Keratinocyte (primary cell): ENCODE measurements around the gene CPED1. TPM values are rescaled to one million over a fixed set of nuclear protein-coding genes. Genes with fewer than 3 reads are reported as not detected.

Experiments used
- DNase-seq: peaks from one replicate; pipeline ENCODE4 v3.0.0-alpha.2; 2011; ENCODE audit warnings: low read depth, missing footprints, low spot score
- FAIRE-seq: peaks from 2 replicates; lab custom pipeline; 2011; peaks lifted over from hg19 to GRCh38; lab: Jason Lieb, UNC
- H2AFZ ChIP-seq: 2 replicates; pipeline ENCODE4 v1.6.0; 2012; ENCODE audit warnings: low read length, control low read depth, inconsistent platforms; ENCODE audit not compliant: control insufficient read depth
- H3K27ac ChIP-seq: 2 replicates; pipeline ENCODE4 v1.5.1; 2011; ENCODE audit warnings: low read length; ENCODE audit not compliant: control insufficient read depth, insufficient read depth
- H3K27me3 ChIP-seq: 3 replicates; pipeline ENCODE4 v1.6.0; 2011; ENCODE audit warnings: low read length; ENCODE audit not compliant: control insufficient read depth, insufficient read depth; ENCODE audit errors: extremely low read depth
- H3K36me3 ChIP-seq, 2 experiments: 2 replicates in 1 of 2; 3 replicates in 1 of 2; pipeline ENCODE4 v1.5.1; 2011; ENCODE audit warnings: low read length in 2 of 2, mild to moderate bottlenecking in 1 of 2; ENCODE audit not compliant: control insufficient read depth in 2 of 2, insufficient read depth in 2 of 2; ENCODE audit errors: extremely low read depth in 1 of 2
- H3K4me1 ChIP-seq: 3 replicates; pipeline ENCODE4 v1.5.1; 2011; ENCODE audit warnings: low read length; ENCODE audit not compliant: control insufficient read depth, insufficient read depth; ENCODE audit errors: extremely low read depth
- H3K4me2 ChIP-seq: 3 replicates; pipeline ENCODE4 v1.6.0; 2011; ENCODE audit warnings: low read depth, low read length; ENCODE audit not compliant: control insufficient read depth, insufficient read depth; ENCODE audit errors: extremely low read depth
- H3K4me3 ChIP-seq, 3 experiments: fragments of 200-600 bp in 1 of 3; sonication (generic) in 1 of 3; 2 replicates in 2 of 3; 3 replicates in 1 of 3; pipeline ENCODE4 v1.5.1; 2011 to 2016; ENCODE audit warnings: low read length in 3 of 3, mild to moderate bottlenecking in 3 of 3, control low read depth in 2 of 3, inconsistent platforms in 1 of 3, low read depth in 1 of 3, mixed read lengths in 1 of 3, mixed run types in 1 of 3, moderate library complexity in 1 of 3; ENCODE audit not compliant: control insufficient read depth in 2 of 3, insufficient read depth in 2 of 3; ENCODE audit errors: extremely low read depth in 1 of 3
- H3K79me2 ChIP-seq: 2 replicates; pipeline ENCODE4 v1.6.0; 2012; ENCODE audit warnings: low read length; ENCODE audit not compliant: control insufficient read depth, insufficient read depth
- H3K9ac ChIP-seq: 3 replicates; pipeline ENCODE4 v1.6.0; 2011; ENCODE audit warnings: low read length; ENCODE audit not compliant: control insufficient read depth, insufficient read depth; ENCODE audit errors: extremely low read depth
- H3K9me1 ChIP-seq: 3 replicates; pipeline ENCODE4 v1.6.0; 2011; ENCODE audit warnings: low read length; ENCODE audit not compliant: control insufficient read depth, insufficient read depth; ENCODE audit errors: extremely low read depth
- H3K9me3 ChIP-seq: 2 replicates; pipeline ENCODE4 v1.5.1; 2012; ENCODE audit warnings: low read depth, low read length; ENCODE audit not compliant: control insufficient read depth
- H4K20me1 ChIP-seq: 3 replicates; pipeline ENCODE4 v1.6.0; 2011; ENCODE audit warnings: low read length; ENCODE audit not compliant: control insufficient read depth, insufficient read depth; ENCODE audit errors: extremely low read depth
- CTCF ChIP-seq, 3 experiments: IDR thresholded peaks in 1 of 3; conservative IDR thresholded peaks in 1 of 3; optimal IDR thresholded peaks in 1 of 3; 2 replicates in 2 of 3; 3 replicates in 1 of 3; pipeline versions ENCODE3 to v1.5.1; 2011; ENCODE audit warnings: low read length in 3 of 3, mild to moderate bottlenecking in 3 of 3, moderate library complexity in 2 of 3, control low read depth in 1 of 3, inconsistent platforms in 1 of 3; ENCODE audit not compliant: insufficient read depth in 2 of 3; ENCODE audit errors: extremely low read depth in 1 of 3
- EZH2 ChIP-seq: IDR thresholded peaks from one replicate; pipeline ENCODE4 v1.6.1; 2012; ENCODE audit warnings: inconsistent platforms, mild to moderate bottlenecking, low read length, moderate library complexity
- dilution Hi-C: fragments of 300-500 bp; cut with MboI; formaldehyde crosslinking; loops from one replicate; pipeline ENCODE4 v1.7.0; 2020; ENCODE audit warnings: low sequenced_read_pairs; ENCODE audit not compliant: extremely low pct_ligation_motif_present
- polyA plus RNA-seq, 5 experiments: library from polyadenylated mRNA; depleted of rRNA in 3 of 5; stranded (reverse) in 3 of 5; stranded (forward) in 1 of 5; unstranded in 1 of 5; fragments of >200 nt; gene quantifications; 1 replicate in 1 of 5; 2 replicates in 3 of 5; 3 replicates in 1 of 5; pipeline versions ENCODE4 v1.2.1 to v1.2.3, GENCODE V29; 2011 to 2012; ENCODE audit warnings: missing spikeins in 2 of 5, low read depth in 1 of 5, low replicate concordance in 1 of 5

Gene CPED1
- polyA plus RNA-seq, 1 donor (not counting 4 experiments of a cell fraction or from before 2014, with no cell fraction given): 0.62 TPM

DNA sequence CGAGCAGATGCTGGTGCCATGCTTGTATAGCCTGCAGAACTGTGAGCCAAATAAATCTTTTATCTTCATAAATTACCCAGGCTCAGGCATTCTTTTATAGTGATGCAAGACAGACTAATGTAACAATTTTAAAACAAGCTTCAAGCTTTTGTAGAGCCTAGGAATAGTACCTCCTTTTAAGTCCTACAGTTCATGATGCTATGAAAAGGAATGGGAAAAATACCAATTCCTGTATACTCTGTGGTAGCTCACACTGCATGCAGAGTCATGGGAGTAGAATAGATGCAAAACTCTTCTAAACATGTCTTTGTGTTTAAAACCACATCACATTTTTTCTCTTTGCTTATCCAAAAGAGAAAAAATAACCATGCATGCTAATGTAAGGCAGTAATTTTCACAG is 273.7 kb downstream of the CPED1 start:
- H3K36me3 ChIP-seq: no peaks in the 10 kb centered on the region
- no peak overlapping the region for H3K9ac ChIP-seq
- no peaks in the 10 kb centered on the region for H3K9me3 ChIP-seq
- no peak overlapping the region for H3K27ac ChIP-seq
- dilution Hi-C loops: no loop called here
- no peak overlapping the region for H3K4me3 ChIP-seq
- TF ChIP-seq EZH2: no peak
- TF ChIP-seq CTCF (optimal IDR thresholded peaks at IDR 0.05 in 1 of 3, IDR thresholded peaks at IDR 0.05 in 1 of 3, conservative IDR thresholded peaks at IDR 0.05 in 1 of 3; ENCODE audit: extremely low read depth in 1 of 3, insufficient read depth in 2 of 3, low read length in 3 of 3): no peak
- H2AFZ ChIP-seq: no peak overlapping the region
- H3K27me3 ChIP-seq: no peaks in the 10 kb centered on the region
- FAIRE-seq: no peak
- no peaks in the 10 kb centered on the region for H3K79me2 ChIP-seq
- DNase-seq: no peak
- no peaks in the 10 kb centered on the region for H3K9me1 ChIP-seq
- no peaks in the 10 kb centered on the region for H4K20me1 ChIP-seq
- H3K4me2 ChIP-seq: no peak overlapping the region
- no peaks in the 10 kb centered on the region for H3K4me1 ChIP-seq

GRCh38 chr7:121262969-121263368 is 274.5 kb downstream of the CPED1 start:
- Histone ChIP-seq H3K9me1 (no peaks in the 10 kb centered on the region), H2AFZ (no peak overlapping the region), H3K27me3 (no peaks in the 10 kb centered on the region), H3K9ac (no peak overlapping the region), H3K36me3 (no peaks in the 10 kb centered on the region), H4K20me1 (no peaks in the 10 kb centered on the region), H3K4me3 (no peak overlapping the region), H3K4me2 (no peak overlapping the region), H3K27ac (no peak overlapping the region), H3K79me2 (no peaks in the 10 kb centered on the region), H3K9me3 (no peaks in the 10 kb centered on the region), H3K4me1 (no peaks in the 10 kb centered on the region)
- dilution Hi-C loops: no loop called here
- DNase-seq (no peak), FAIRE-seq (no peak)
- TF ChIP-seq EZH2 (no peak), CTCF (optimal IDR thresholded peaks at IDR 0.05 in 1 of 3, IDR thresholded peaks at IDR 0.05 in 1 of 3, conservative IDR thresholded peaks at IDR 0.05 in 1 of 3; ENCODE audit: extremely low read depth in 1 of 3, insufficient read depth in 2 of 3, low read length in 3 of 3) (no peak)
